Activated CD4-positive, alpha-beta T cell treated with anti-CD3 and anti-CD28 coated beads, Interleukin-2, amount 10 ng/mL, durations not matched to agents 7 days and 5 days (primary cell): ENCODE data around the gene C22orf42. TPM values are rescaled to one million over a fixed set of nuclear protein-coding genes. Genes with fewer than 3 reads are reported as not detected.
"Not testable (repeated sequence)": the region's sequence is repeated elsewhere in the genome, so short reads cannot be mapped to it uniquely, and the experiment has no call there.

Source experiments
- CTCF ChIA-PET: fragments of 350-600 bp; sonication (Branson Sonifier 250); formaldehyde crosslinking; loops from one replicate; lab custom pipeline; 2021; ENCODE audit warnings: antibody characterized with exemption; lab: Charles Lee
- POLR2A ChIA-PET: fragments of 350-600 bp; sonication (Branson Sonifier 250); formaldehyde crosslinking; loops from one replicate; lab custom pipeline; 2021; ENCODE audit warnings: antibody characterized with exemption; lab: Charles Lee
- DNase-seq: peaks from one replicate; pipeline ENCODE4 v3.0.0-alpha.2; 2020
- H3K27ac Mint-ChIP-seq: one replicate; pipeline ENCODE4 v1.8.0; 2021; ENCODE audit warnings: mild to moderate bottlenecking, moderate library complexity, mixed read lengths
- H3K27me3 Mint-ChIP-seq: one replicate; pipeline ENCODE4 v1.8.0; 2021; ENCODE audit warnings: mixed read lengths
- H3K36me3 Mint-ChIP-seq: one replicate; pipeline ENCODE4 v1.8.0; 2021; ENCODE audit warnings: low read depth, mixed read lengths
- H3K4me1 Mint-ChIP-seq: one replicate; pipeline ENCODE4 v1.8.0; 2021; ENCODE audit warnings: mixed read lengths
- H3K4me3 Mint-ChIP-seq: one replicate; pipeline ENCODE4 v1.8.0; 2021; ENCODE audit warnings: mild to moderate bottlenecking, moderate library complexity, mixed read lengths
- H3K9me3 Mint-ChIP-seq: one replicate; pipeline ENCODE4 v1.8.0; 2021; ENCODE audit warnings: mixed read lengths
- total RNA-seq, 2 experiments: library from RNA; stranded (reverse); gene quantifications; one replicate each; pipeline ENCODE4 v1.2.3, GENCODE V29; 2021

The C22orf42 gene
- total RNA-seq, 2 experiments from 2014 or later = not detected

GRCh38 chr22:32138576-32138975 lies 20.5 kb downstream of the C22orf42 start:
- Mint-ChIP-seq H3K4me3 (peak overlapping the region; percentile 76), H3K4me1 (peaks cover 62% of the 10 kb centered on the region), H3K27ac (peak overlapping the region; percentile 92)
- H3K27me3 Mint-ChIP-seq, POLR2A ChIA-PET, DNase-seq, H3K36me3 Mint-ChIP-seq, H3K9me3 Mint-ChIP-seq, CTCF ChIA-PET: not testable (repeated sequence)

GRCh38 chr22:32137731-32138324 lies 21.3 kb downstream of the C22orf42 start:
- Mint-ChIP-seq H3K4me3 (peak overlapping the region; percentile 76), H3K27ac (peak overlapping the region; percentile 92), H3K4me1 (peaks cover 56% of the 10 kb centered on the region)
- H3K36me3 Mint-ChIP-seq, CTCF ChIA-PET, H3K27me3 Mint-ChIP-seq, POLR2A ChIA-PET, H3K9me3 Mint-ChIP-seq: not testable (repeated sequence)
- peak; percentile 78 for DNase-seq

GRCh38 chr22:32136881-32137280 lies 22.2 kb downstream of the C22orf42 start:
- Mint-ChIP-seq H3K4me1 (peaks cover 51% of the 10 kb centered on the region), H3K27ac (peak overlapping the region; percentile 92), H3K4me3 (peak overlapping the region; percentile 76)
- H3K9me3 Mint-ChIP-seq, POLR2A ChIA-PET, DNase-seq, CTCF ChIA-PET, H3K27me3 Mint-ChIP-seq, H3K36me3 Mint-ChIP-seq: not testable (repeated sequence)

GRCh38 chr22:32135958-32136357 lies 23.1 kb downstream of the C22orf42 start:
- POLR2A ChIA-PET = not testable (repeated sequence)

GRCh38 chr22:32134796-32135195 lies 24.3 kb downstream of the C22orf42 start:
- H3K9me3 Mint-ChIP-seq, H3K36me3 Mint-ChIP-seq, DNase-seq, H3K27ac Mint-ChIP-seq, POLR2A ChIA-PET, H3K4me3 Mint-ChIP-seq, H3K27me3 Mint-ChIP-seq: not testable (repeated sequence)
- peaks cover 37% of the 10 kb centered on the region for H3K4me1 Mint-ChIP-seq
- CTCF ChIA-PET = interaction anchor here (1.0 kb wide), 1 partner anchor 339 kb away, joined by 3 read pairs; no protein-coding TSS in a partner anchor

More at GRCh38 chr22:32135958-32136357, 23.1 kb downstream of the C22orf42 start:
- H3K36me3 Mint-ChIP-seq, DNase-seq, H3K9me3 Mint-ChIP-seq, H3K4me3 Mint-ChIP-seq, H3K27me3 Mint-ChIP-seq: not testable (repeated sequence)
- Mint-ChIP-seq H3K4me1 (peaks cover 42% of the 10 kb centered on the region), H3K27ac (peak overlapping the region; percentile 4)
- CTCF ChIA-PET = interaction anchor here (0.9 kb wide), 1 partner anchor 28 kb away, joined by 3 read pairs; no protein-coding TSS in a partner anchor

- H3K36me3 Mint-ChIP-seq = peaks cover 4% of the 10 kb centered on the region
- no peak overlapping the region for H3K27ac Mint-ChIP-seq
- H3K9me3 Mint-ChIP-seq = no peaks in the 10 kb centered on the region
- no peak for DNase-seq
- ChIA-PET CTCF (no interaction called here), POLR2A (no interaction called here)
- H3K27me3 Mint-ChIP-seq = no peaks in the 10 kb centered on the region
- H3K4me1 Mint-ChIP-seq = peaks cover 31% of the 10 kb centered on the region
- no peak overlapping the region for H3K4me3 Mint-ChIP-seq
Observed at GRCh38 chr22:32132783-32133182, 26.3 kb downstream of the C22orf42 start.

GRCh38 chr22:32132126-32132525 lies 27.0 kb downstream of the C22orf42 start:
- H3K4me1 Mint-ChIP-seq = peaks cover 25% of the 10 kb centered on the region
- ChIA-PET CTCF (interaction anchor here (0.6 kb wide), 1 partner anchor 8 kb away, joined by 3 read pairs; no protein-coding TSS in a partner anchor), POLR2A (no interaction called here)
- H3K27me3 Mint-ChIP-seq = no peaks in the 10 kb centered on the region
- no peaks in the 10 kb centered on the region for H3K36me3 Mint-ChIP-seq
- DNase-seq = no peak
- no peak overlapping the region for H3K27ac Mint-ChIP-seq
- no peaks in the 10 kb centered on the region for H3K9me3 Mint-ChIP-seq
- no peak overlapping the region for H3K4me3 Mint-ChIP-seq

GRCh38 chr22:32130464-32130863 lies 28.6 kb downstream of the C22orf42 start:
- H3K4me1 Mint-ChIP-seq = peaks cover 14% of the 10 kb centered on the region
- CTCF ChIA-PET = no interaction called here
- H3K9me3 Mint-ChIP-seq = no peaks in the 10 kb centered on the region
- DNase-seq = no peak
- H3K27me3 Mint-ChIP-seq = no peaks in the 10 kb centered on the region
- POLR2A ChIA-PET = no interaction called here
- no peaks in the 10 kb centered on the region for H3K36me3 Mint-ChIP-seq
- no peak overlapping the region for H3K4me3 Mint-ChIP-seq
- no peak overlapping the region for H3K27ac Mint-ChIP-seq

- peaks cover 25% of the 10 kb centered on the region for H3K4me1 Mint-ChIP-seq
- H3K4me3 Mint-ChIP-seq = no peak overlapping the region
- H3K36me3 Mint-ChIP-seq = no peaks in the 10 kb centered on the region
- no peaks in the 10 kb centered on the region for H3K27me3 Mint-ChIP-seq
- ChIA-PET POLR2A (no interaction called here), CTCF (no interaction called here)
- no peak overlapping the region for H3K27ac Mint-ChIP-seq
- no peak for DNase-seq
- no peaks in the 10 kb centered on the region for H3K9me3 Mint-ChIP-seq
Observed at GRCh38 chr22:32127904-32128303, 31.2 kb downstream of the C22orf42 start.

GRCh38 chr22:32123657-32124056 lies 35.4 kb downstream of the C22orf42 start:
- no peak for DNase-seq
- no peaks in the 10 kb centered on the region for H3K36me3 Mint-ChIP-seq
- ChIA-PET CTCF (no interaction called here), POLR2A (no interaction called here)
- H3K9me3 Mint-ChIP-seq = no peaks in the 10 kb centered on the region
- no peak overlapping the region for H3K27ac Mint-ChIP-seq
- H3K27me3 Mint-ChIP-seq = no peaks in the 10 kb centered on the region
- H3K4me3 Mint-ChIP-seq = no peak overlapping the region
- peaks cover 15% of the 10 kb centered on the region for H3K4me1 Mint-ChIP-seq

- no peak overlapping the region for H3K4me3 Mint-ChIP-seq
- H3K27ac Mint-ChIP-seq = no peak overlapping the region
- H3K36me3 Mint-ChIP-seq = no peaks in the 10 kb centered on the region
- no peaks in the 10 kb centered on the region for H3K9me3 Mint-ChIP-seq
- H3K4me1 Mint-ChIP-seq = peaks cover 13% of the 10 kb centered on the region
- POLR2A ChIA-PET = no interaction called here
- no peak for DNase-seq
- CTCF ChIA-PET = no interaction called here
- no peaks in the 10 kb centered on the region for H3K27me3 Mint-ChIP-seq
Observed at GRCh38 chr22:32122899-32123298, 36.2 kb downstream of the C22orf42 start.

GRCh38 chr22:32120603-32121002 lies 38.5 kb downstream of the C22orf42 start:
- Mint-ChIP-seq H3K4me1 (peaks cover 13% of the 10 kb centered on the region), H3K36me3 (no peaks in the 10 kb centered on the region), H3K27me3 (peaks cover 9% of the 10 kb centered on the region), H3K4me3 (no peak overlapping the region), H3K27ac (no peak overlapping the region), H3K9me3 (no peaks in the 10 kb centered on the region)
- DNase-seq = no peak
- CTCF ChIA-PET = no interaction called here
- POLR2A ChIA-PET = no interaction called here

- H3K36me3 Mint-ChIP-seq = no peaks in the 10 kb centered on the region
- ChIA-PET POLR2A (no interaction called here), CTCF (no interaction called here)
- H3K4me1 Mint-ChIP-seq = peaks cover 5% of the 10 kb centered on the region
- H3K27ac Mint-ChIP-seq = no peak overlapping the region
- no peaks in the 10 kb centered on the region for H3K9me3 Mint-ChIP-seq
- H3K4me3 Mint-ChIP-seq = no peak overlapping the region
- H3K27me3 Mint-ChIP-seq = peaks cover 12% of the 10 kb centered on the region
- no peak for DNase-seq
Observed at GRCh38 chr22:32119568-32120235, 39.4 kb downstream of the C22orf42 start.
